Ovary (tissue), 3 donors: ENCODE results near the gene CHN2.
"Not testable (repeated sequence)": the region's sequence is repeated elsewhere in the genome, so short reads cannot be mapped to it uniquely, and the experiment has no call there.

Experiments
- EP300 ChIP-seq: sonication (generic); formaldehyde crosslinking; IDR thresholded peaks from one replicate; pipeline ENCODE4 v1.6.1; 2017; ENCODE audit warnings: antibody characterized with exemption
- TF ChIP-seq, protein P1 (sequence below), 3 donors: fragments of 450-650 bp in 2 of 3; fragments of 200-600 bp in 1 of 3; IDR thresholded peaks; one replicate each; pipeline versions ENCODE4 v1.5.1 to v1.8.0; 2016 to 2022; ENCODE audit warnings: antibody characterized with exemption in 3 of 3, mild to moderate bottlenecking in 1 of 3
- donor health status: DM: no; HTN: no; CAD: no.

DNA sequence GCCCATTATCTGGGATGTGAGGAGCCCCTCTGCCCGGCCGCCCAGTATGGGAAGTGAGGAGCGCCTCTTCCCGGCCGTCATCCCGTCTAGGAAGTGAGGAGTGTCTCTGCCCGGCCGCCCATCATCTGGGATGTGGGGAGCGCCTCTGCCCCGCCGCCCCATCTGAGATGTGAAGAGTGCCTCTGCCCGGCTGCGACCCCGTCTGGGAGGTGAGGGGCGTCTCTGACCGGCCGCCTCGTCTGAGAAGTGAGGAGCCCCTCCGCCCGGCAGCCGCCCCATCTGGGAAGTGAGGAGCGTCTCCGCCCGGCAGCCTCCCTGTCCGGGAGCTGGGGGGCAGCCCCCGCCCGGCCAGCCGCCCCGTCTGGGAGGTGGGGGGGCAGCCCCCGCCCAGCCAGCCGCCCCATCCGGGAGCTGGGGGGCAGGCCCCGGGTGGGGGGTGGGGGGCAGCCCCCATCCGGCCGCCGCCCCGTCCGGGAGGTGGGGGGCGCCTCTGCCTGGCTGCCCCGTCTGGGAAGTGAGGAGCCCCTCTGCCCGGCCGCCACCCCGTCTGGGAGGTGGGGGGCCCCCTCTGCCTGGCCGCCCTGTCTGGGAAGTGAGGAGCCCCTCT is 69.1 kb downstream of the CHN2 start:
- TF ChIP-seq, protein P1, sequence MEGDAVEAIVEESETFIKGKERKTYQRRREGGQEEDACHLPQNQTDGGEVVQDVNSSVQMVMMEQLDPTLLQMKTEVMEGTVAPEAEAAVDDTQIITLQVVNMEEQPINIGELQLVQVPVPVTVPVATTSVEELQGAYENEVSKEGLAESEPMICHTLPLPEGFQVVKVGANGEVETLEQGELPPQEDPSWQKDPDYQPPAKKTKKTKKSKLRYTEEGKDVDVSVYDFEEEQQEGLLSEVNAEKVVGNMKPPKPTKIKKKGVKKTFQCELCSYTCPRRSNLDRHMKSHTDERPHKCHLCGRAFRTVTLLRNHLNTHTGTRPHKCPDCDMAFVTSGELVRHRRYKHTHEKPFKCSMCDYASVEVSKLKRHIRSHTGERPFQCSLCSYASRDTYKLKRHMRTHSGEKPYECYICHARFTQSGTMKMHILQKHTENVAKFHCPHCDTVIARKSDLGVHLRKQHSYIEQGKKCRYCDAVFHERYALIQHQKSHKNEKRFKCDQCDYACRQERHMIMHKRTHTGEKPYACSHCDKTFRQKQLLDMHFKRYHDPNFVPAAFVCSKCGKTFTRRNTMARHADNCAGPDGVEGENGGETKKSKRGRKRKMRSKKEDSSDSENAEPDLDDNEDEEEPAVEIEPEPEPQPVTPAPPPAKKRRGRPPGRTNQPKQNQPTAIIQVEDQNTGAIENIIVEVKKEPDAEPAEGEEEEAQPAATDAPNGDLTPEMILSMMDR (IDR thresholded peaks at IDR 0.05), result not testable (repeated sequence)
- not testable (repeated sequence) for TF ChIP-seq EP300
